ENCODE results near the gene ZNF454. TPM values are rescaled to one million over a fixed set of nuclear protein-coding genes. Genes with fewer than 3 reads are reported as not detected.

ZNF454 gene
- total and polyA plus RNA-seq, 2 experiments from 2014 or later = 4.9 to 5.9 TPM

DNA sequence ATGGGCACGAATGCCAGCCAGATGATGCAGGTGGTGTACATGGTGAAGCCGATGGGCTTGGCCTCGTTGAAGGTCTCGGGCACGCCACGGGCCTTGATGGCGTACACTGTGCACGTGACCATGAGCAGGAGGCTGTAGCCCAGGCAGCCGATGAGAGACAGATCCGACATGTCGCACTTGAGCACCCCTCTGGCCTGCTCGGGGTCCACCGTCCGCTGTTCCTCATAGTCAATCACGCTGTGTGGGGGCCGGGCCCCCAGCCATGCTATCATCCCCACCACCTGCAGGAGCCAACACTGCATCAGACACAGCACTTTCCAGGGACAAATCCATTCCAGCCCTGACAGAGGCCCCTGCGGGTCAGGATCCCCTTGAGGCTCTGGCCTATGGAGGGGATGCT, 41.9 kb downstream of the ZNF454 start (continued):
- TF ChIP-seq, protein P1, sequence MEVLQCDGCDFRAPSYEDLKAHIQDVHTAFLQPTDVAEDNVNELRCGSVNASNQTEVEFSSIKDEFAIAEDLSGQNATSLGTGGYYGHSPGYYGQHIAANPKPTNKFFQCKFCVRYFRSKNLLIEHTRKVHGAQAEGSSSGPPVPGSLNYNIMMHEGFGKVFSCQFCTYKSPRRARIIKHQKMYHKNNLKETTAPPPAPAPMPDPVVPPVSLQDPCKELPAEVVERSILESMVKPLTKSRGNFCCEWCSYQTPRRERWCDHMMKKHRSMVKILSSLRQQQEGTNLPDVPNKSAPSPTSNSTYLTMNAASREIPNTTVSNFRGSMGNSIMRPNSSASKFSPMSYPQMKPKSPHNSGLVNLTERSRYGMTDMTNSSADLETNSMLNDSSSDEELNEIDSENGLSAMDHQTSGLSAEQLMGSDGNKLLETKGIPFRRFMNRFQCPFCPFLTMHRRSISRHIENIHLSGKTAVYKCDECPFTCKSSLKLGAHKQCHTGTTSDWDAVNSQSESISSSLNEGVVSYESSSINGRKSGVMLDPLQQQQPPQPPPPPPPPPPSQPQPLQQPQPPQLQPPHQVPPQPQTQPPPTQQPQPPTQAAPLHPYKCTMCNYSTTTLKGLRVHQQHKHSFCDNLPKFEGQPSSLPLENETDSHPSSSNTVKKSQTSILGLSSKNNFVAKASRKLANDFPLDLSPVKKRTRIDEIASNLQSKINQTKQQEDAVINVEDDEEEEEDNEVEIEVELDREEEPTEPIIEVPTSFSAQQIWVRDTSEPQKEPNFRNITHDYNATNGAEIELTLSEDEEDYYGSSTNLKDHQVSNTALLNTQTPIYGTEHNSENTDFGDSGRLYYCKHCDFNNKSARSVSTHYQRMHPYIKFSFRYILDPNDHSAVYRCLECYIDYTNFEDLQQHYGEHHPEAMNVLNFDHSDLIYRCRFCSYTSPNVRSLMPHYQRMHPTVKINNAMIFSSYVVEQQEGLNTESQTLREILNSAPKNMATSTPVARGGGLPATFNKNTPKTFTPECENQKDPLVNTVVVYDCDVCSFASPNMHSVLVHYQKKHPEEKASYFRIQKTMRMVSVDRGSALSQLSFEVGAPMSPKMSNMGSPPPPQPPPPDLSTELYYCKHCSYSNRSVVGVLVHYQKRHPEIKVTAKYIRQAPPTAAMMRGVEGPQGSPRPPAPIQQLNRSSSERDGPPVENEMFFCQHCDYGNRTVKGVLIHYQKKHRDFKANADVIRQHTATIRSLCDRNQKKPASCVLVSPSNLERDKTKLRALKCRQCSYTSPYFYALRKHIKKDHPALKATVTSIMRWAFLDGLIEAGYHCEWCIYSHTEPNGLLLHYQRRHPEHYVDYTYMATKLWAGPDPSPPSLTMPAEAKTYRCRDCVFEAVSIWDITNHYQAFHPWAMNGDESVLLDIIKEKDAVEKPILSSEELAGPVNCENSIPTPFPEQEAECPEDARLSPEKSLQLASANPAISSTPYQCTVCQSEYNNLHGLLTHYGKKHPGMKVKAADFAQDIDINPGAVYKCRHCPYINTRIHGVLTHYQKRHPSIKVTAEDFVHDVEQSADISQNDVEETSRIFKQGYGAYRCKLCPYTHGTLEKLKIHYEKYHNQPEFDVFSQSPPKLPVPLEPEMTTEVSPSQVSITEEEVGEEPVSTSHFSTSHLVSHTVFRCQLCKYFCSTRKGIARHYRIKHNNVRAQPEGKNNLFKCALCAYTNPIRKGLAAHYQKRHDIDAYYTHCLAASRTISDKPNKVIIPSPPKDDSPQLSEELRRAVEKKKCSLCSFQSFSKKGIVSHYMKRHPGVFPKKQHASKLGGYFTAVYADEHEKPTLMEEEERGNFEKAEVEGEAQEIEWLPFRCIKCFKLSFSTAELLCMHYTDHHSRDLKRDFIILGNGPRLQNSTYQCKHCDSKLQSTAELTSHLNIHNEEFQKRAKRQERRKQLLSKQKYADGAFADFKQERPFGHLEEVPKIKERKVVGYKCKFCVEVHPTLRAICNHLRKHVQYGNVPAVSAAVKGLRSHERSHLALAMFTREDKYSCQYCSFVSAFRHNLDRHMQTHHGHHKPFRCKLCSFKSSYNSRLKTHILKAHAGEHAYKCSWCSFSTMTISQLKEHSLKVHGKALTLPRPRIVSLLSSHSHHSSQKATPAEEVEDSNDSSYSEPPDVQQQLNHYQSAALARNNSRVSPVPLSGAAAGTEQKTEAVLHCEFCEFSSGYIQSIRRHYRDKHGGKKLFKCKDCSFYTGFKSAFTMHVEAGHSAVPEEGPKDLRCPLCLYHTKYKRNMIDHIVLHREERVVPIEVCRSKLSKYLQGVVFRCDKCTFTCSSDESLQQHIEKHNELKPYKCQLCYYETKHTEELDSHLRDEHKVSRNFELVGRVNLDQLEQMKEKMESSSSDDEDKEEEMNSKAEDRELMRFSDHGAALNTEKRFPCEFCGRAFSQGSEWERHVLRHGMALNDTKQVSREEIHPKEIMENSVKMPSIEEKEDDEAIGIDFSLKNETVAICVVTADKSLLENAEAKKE (CRISPR knock-in tag; IDR thresholded peaks at IDR 0.05) = no peak
- TF ChIP-seq EZH2 (IDR thresholded peaks at IDR 0.05; ENCODE audit: low read depth, unreplicated experiment) = no peak
- no peak for TF ChIP-seq ZNF114 (CRISPR knock-in tag; IDR thresholded peaks at IDR 0.05)
- TF ChIP-seq POLR2AphosphoS5 (IDR thresholded peaks at IDR 0.05; ENCODE audit: low read depth) = no peak
- no peak for TF ChIP-seq NANOG (IDR thresholded peaks at IDR 0.05; ENCODE audit: borderline replicate concordance)

DNA sequence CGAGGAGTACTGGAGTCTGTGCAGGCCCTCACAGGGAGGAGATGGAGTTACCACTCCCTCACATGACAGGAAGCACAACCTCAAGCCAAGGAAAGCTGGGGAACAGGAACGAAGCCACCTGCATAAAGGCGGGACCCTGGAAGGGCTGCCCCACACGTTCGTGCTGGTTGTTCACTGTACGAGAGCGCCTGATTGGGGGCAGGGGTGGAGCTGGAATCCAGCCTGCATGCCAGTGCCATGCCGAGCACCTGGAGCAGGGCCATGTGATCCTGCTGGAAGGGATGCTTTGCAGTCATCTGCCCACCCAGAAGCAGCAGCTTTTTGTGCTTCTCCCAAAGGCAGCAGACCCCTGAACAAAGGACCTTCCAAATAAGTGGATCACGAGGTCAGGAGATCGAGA, 42.7 kb downstream of the ZNF454 start:
- Mint-ChIP-seq H3K4me1 (no peaks in the 10 kb centered on the region), H3K36me3 (ENCODE audit: low read depth) (peaks cover 44% of the 10 kb centered on the region), H3K27me3 (ENCODE audit: insufficient read depth, low read depth, poor library complexity) (peaks cover 13% of the 10 kb centered on the region), H3K27ac (no peak overlapping the region), H3K4me3 (no peak overlapping the region), H3K9me3 (peaks cover 95% of the 10 kb centered on the region)
- no peak for DNase-seq (ENCODE audit: low spot score)
- Histone ChIP-seq H2AFZ (no peak overlapping the region), H3F3A (replicated peaks; ENCODE audit: low read depth) (no peaks in the 10 kb centered on the region), H3K4me3 (no peak overlapping the region), H3K27ac (ENCODE audit: low read depth) (no peak overlapping the region), H3K4me1 (ENCODE audit: insufficient read depth) (no peaks in the 10 kb centered on the region), H3K27me3 (ENCODE audit: insufficient read depth) (no peaks in the 10 kb centered on the region), H3K9me2 (ENCODE audit: insufficient read depth) (no peaks in the 10 kb centered on the region), H3K36me3 (ENCODE audit: insufficient read depth) (peaks cover 1% of the 10 kb centered on the region), H3K4me2 (no peak overlapping the region), H4K20me1 (replicated peaks; ENCODE audit: insufficient read depth) (no peaks in the 10 kb centered on the region), H3K79me2 (replicated peaks; ENCODE audit: insufficient read depth) (no peaks in the 10 kb centered on the region)
- no peak for ATAC-seq
- TF ChIP-seq EZH2 (IDR thresholded peaks at IDR 0.05; ENCODE audit: low read depth, unreplicated experiment) (no peak), ZNF331 (CRISPR knock-in tag; IDR thresholded peaks at IDR 0.05; ENCODE audit: low read depth) (no peak), JUNB (IDR thresholded peaks at IDR 0.05; ENCODE audit: unreplicated experiment) (no peak), EZH2phosphoT487 (IDR thresholded peaks at IDR 0.05; ENCODE audit: unreplicated experiment) (no peak), POLR2AphosphoS5 (IDR thresholded peaks at IDR 0.05; ENCODE audit: low read depth) (no peak), ZNF114 (CRISPR knock-in tag; IDR thresholded peaks at IDR 0.05) (no peak)
- TF ChIP-seq, protein P2, sequence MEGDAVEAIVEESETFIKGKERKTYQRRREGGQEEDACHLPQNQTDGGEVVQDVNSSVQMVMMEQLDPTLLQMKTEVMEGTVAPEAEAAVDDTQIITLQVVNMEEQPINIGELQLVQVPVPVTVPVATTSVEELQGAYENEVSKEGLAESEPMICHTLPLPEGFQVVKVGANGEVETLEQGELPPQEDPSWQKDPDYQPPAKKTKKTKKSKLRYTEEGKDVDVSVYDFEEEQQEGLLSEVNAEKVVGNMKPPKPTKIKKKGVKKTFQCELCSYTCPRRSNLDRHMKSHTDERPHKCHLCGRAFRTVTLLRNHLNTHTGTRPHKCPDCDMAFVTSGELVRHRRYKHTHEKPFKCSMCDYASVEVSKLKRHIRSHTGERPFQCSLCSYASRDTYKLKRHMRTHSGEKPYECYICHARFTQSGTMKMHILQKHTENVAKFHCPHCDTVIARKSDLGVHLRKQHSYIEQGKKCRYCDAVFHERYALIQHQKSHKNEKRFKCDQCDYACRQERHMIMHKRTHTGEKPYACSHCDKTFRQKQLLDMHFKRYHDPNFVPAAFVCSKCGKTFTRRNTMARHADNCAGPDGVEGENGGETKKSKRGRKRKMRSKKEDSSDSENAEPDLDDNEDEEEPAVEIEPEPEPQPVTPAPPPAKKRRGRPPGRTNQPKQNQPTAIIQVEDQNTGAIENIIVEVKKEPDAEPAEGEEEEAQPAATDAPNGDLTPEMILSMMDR (conservative IDR thresholded peaks at IDR 0.05; ENCODE audit: low read depth in 2 of 2) = no peak
